ENCODE data around the gene UBL5.
A peak's percentile ranks its signal among the peaks of the same experiment; 100 is the strongest.

UBL5 gene

DNA sequence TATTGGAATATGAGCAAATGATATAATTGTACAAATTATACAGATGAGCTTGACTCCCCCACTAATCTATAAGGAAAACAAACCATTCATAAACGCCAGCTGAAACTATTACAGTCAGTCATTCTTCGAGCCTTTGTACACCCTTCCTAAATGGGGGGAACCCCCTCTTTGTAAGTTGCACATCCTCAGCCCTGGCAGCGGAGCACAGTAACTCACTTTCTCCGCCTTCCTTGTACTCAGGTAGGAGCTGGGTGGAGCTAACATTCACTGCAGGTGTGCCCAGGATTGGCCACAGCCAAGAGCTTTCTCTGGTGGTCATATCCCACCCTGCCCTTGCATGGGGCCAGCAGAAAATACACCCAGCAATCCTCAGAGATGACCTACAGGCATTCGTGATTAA lies 36.0 kb downstream of the UBL5 start:
- H3K9me3 ChIP-seq (ENCODE audit: control insufficient read depth, low read length): no peaks in the 10 kb centered on the region
- no peak overlapping the region for H2BK120ac ChIP-seq (ENCODE audit: low read depth, low read length)
- 92% methylated on average over 5 of the region's 5 CpGs for WGBS
- H3K4me2 ChIP-seq (ENCODE audit: low read length, poor library complexity, severe bottlenecking): peak overlapping the region; percentile 16
- no peak overlapping the region for H4K91ac ChIP-seq (ENCODE audit: low read length)
- H2AFZ ChIP-seq (ENCODE audit: low read depth, low read length): no peak overlapping the region
- H3K23ac ChIP-seq (ENCODE audit: low read length in 2 of 2): no peak overlapping the region
- no peak overlapping the region for H3K14ac ChIP-seq (ENCODE audit: low read length in 2 of 2)
- H2BK5ac ChIP-seq (ENCODE audit: low read depth, low read length, poor library complexity, severe bottlenecking): no peak overlapping the region
- H3K18ac ChIP-seq (ENCODE audit: low read depth in 1 of 2, low read length in 2 of 2): no peak overlapping the region
- DNase-seq: no peak
- no peak overlapping the region for H3K9ac ChIP-seq (ENCODE audit: low read length)
- H2BK15ac ChIP-seq (ENCODE audit: low read depth, poor library complexity, severe bottlenecking): no peak overlapping the region
- no peak overlapping the region for H3K27ac ChIP-seq (ENCODE audit: low read length, poor library complexity, severe bottlenecking)
- H4K8ac ChIP-seq (ENCODE audit: low read length): no peak overlapping the region
- no peak overlapping the region for H2AK5ac ChIP-seq (ENCODE audit: low read length, severe bottlenecking)
- H3K4me1 ChIP-seq (ENCODE audit: control insufficient read depth, insufficient read depth, low read depth, low read length): no peaks in the 10 kb centered on the region
- H3K36me3 ChIP-seq (ENCODE audit: control insufficient read depth in 1 of 2, insufficient read depth in 2 of 2, low read depth in 1 of 2, low read length in 2 of 2): no peaks in the 10 kb centered on the region
- no peak overlapping the region for H3K4ac ChIP-seq (ENCODE audit: low read depth in 1 of 2, low read length in 2 of 2)
- peaks cover 4 to 7% of the 10 kb centered on the region in 2 experiments for H3K27me3 ChIP-seq (ENCODE audit: control insufficient read depth in 1 of 2, insufficient read depth in 1 of 2, low read length in 2 of 2)
- H3K4me3 ChIP-seq (ENCODE audit: insufficient read depth in 1 of 2, low read depth in 1 of 2, low read length in 2 of 2): no peak overlapping the region
- no peak overlapping the region for H2BK12ac ChIP-seq (ENCODE audit: low read length in 2 of 2)
- H3K79me1 ChIP-seq (replicated peaks; ENCODE audit: low read length, poor library complexity, severe bottlenecking): no peaks in the 10 kb centered on the region

GRCh38 chr19:9865732-9866501 lies 38.2 kb downstream of the UBL5 start:
- H2BK120ac ChIP-seq (ENCODE audit: low read depth, low read length): no peak overlapping the region
- WGBS: 85% methylated on average over 15 of the region's 16 CpGs
- H3K9ac ChIP-seq (ENCODE audit: low read length): no peak overlapping the region
- no peak overlapping the region for H2BK5ac ChIP-seq (ENCODE audit: low read depth, low read length, poor library complexity, severe bottlenecking)
- H2AK5ac ChIP-seq (ENCODE audit: low read length, severe bottlenecking): no peak overlapping the region
- H3K4ac ChIP-seq (ENCODE audit: low read depth in 1 of 2, low read length in 2 of 2): no peak overlapping the region
- no peaks in the 10 kb centered on the region for H3K79me1 ChIP-seq (replicated peaks; ENCODE audit: low read length, poor library complexity, severe bottlenecking)
- H3K4me1 ChIP-seq (ENCODE audit: control insufficient read depth, insufficient read depth, low read depth, low read length): no peaks in the 10 kb centered on the region
- no peak overlapping the region for H4K91ac ChIP-seq (ENCODE audit: low read length)
- no peak overlapping the region for H3K4me3 ChIP-seq (ENCODE audit: insufficient read depth in 1 of 2, low read depth in 1 of 2, low read length in 2 of 2)
- no peak overlapping the region for H4K8ac ChIP-seq (ENCODE audit: low read length)
- H3K23ac ChIP-seq (ENCODE audit: low read length in 2 of 2): no peak overlapping the region
- no peak overlapping the region for H3K27ac ChIP-seq (ENCODE audit: low read length, poor library complexity, severe bottlenecking)
- H2BK12ac ChIP-seq (ENCODE audit: low read length in 2 of 2): no peak overlapping the region
- H3K36me3 ChIP-seq (ENCODE audit: control insufficient read depth in 1 of 2, insufficient read depth in 2 of 2, low read depth in 1 of 2, low read length in 2 of 2): no peaks in the 10 kb centered on the region
- no peak for DNase-seq
- H3K4me2 ChIP-seq (ENCODE audit: low read length, poor library complexity, severe bottlenecking): no peak overlapping the region
- H3K18ac ChIP-seq (ENCODE audit: low read depth in 1 of 2, low read length in 2 of 2): no peak overlapping the region
- no peaks in the 10 kb centered on the region for H3K9me3 ChIP-seq (ENCODE audit: control insufficient read depth, low read length)
- H2AFZ ChIP-seq (ENCODE audit: low read depth, low read length): no peak overlapping the region
- H2BK15ac ChIP-seq (ENCODE audit: low read depth, poor library complexity, severe bottlenecking): no peak overlapping the region
- peaks cover 4 to 7% of the 10 kb centered on the region in 2 experiments for H3K27me3 ChIP-seq (ENCODE audit: control insufficient read depth in 1 of 2, insufficient read depth in 1 of 2, low read length in 2 of 2)
- H3K14ac ChIP-seq (ENCODE audit: low read length in 2 of 2): no peak overlapping the region

- Histone ChIP-seq H3K18ac (ENCODE audit: low read depth in 1 of 2, low read length in 2 of 2) (no peak overlapping the region), H3K9ac (ENCODE audit: low read length) (no peak overlapping the region), H3K4me1 (ENCODE audit: control insufficient read depth, insufficient read depth, low read depth, low read length) (no peaks in the 10 kb centered on the region), H3K14ac (ENCODE audit: low read length in 2 of 2) (no peak overlapping the region), H3K4ac (ENCODE audit: low read depth in 1 of 2, low read length in 2 of 2) (no peak overlapping the region), H3K4me3 (ENCODE audit: insufficient read depth in 1 of 2, low read depth in 1 of 2, low read length in 2 of 2) (no peak overlapping the region), H2BK12ac (ENCODE audit: low read length in 2 of 2) (no peak overlapping the region), H3K4me2 (ENCODE audit: low read length, poor library complexity, severe bottlenecking) (no peak overlapping the region), H3K23ac (ENCODE audit: low read length in 2 of 2) (no peak overlapping the region), H2BK120ac (ENCODE audit: low read depth, low read length) (no peak overlapping the region), H3K79me1 (replicated peaks; ENCODE audit: low read length, poor library complexity, severe bottlenecking) (no peaks in the 10 kb centered on the region), H3K27me3 (ENCODE audit: control insufficient read depth in 1 of 2, insufficient read depth in 1 of 2, low read length in 2 of 2) (peaks cover 0 to 7% of the 10 kb centered on the region in 2 experiments), H2BK5ac (ENCODE audit: low read depth, low read length, poor library complexity, severe bottlenecking) (no peak overlapping the region), H4K8ac (ENCODE audit: low read length) (no peak overlapping the region), H3K27ac (ENCODE audit: low read length, poor library complexity, severe bottlenecking) (no peak overlapping the region), H2BK15ac (ENCODE audit: low read depth, poor library complexity, severe bottlenecking) (no peak overlapping the region), H2AFZ (ENCODE audit: low read depth, low read length) (no peak overlapping the region), H2AK5ac (ENCODE audit: low read length, severe bottlenecking) (no peak overlapping the region), H3K36me3 (ENCODE audit: control insufficient read depth in 1 of 2, insufficient read depth in 2 of 2, low read depth in 1 of 2, low read length in 2 of 2) (no peaks in the 10 kb centered on the region), H4K91ac (ENCODE audit: low read length) (no peak overlapping the region), H3K9me3 (ENCODE audit: control insufficient read depth, low read length) (no peaks in the 10 kb centered on the region)
- no peak for DNase-seq
- 87% methylated on average over 7 of the region's 7 CpGs for WGBS
Measured at GRCh38 chr19:9868983-9869617, 41.4 kb downstream of the UBL5 start.

DNA sequence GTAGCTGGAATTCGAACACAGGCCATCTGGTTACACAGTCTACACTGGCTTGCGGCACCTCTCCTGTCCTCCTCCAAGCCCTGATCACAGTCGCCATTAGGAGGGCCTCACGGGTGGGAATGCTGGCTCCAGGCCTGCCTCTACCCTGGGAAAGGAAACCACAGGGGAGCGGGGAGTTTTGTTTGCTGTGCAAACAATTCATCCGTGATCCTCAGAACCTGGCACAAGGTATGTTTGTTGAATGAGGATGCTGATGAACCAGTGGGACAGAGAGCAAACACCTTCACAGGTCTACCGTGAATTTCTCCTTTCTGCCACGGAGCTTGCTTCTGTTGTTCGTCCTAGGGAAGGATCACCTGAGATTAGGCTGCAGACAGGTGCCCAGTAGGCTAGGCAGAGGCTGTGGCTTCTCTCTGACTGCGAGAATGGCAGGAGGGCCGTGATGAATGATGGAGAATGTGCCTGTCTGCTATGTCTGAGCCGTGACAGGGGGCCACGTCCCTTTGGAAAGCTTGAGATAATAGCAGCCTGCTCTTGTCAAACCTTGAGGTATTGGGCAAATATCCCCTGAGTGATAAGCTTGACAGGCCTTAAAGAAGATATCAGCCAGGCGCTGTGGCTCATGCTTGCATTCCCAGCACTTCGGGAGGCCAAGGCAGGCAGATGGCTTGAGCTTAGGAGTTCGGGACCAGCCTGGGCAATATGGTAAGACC lies 44.1 kb downstream of the UBL5 start:
- H2BK15ac ChIP-seq (ENCODE audit: low read depth, poor library complexity, severe bottlenecking): no peak overlapping the region
- H4K8ac ChIP-seq (ENCODE audit: low read length): no peak overlapping the region
- no peaks in the 10 kb centered on the region for H3K36me3 ChIP-seq (ENCODE audit: control insufficient read depth in 1 of 2, insufficient read depth in 2 of 2, low read depth in 1 of 2, low read length in 2 of 2)
- H3K9ac ChIP-seq (ENCODE audit: low read length): no peak overlapping the region
- no peak overlapping the region for H2AFZ ChIP-seq (ENCODE audit: low read depth, low read length)
- no peak overlapping the region for H3K18ac ChIP-seq (ENCODE audit: low read depth in 1 of 2, low read length in 2 of 2)
- H2BK120ac ChIP-seq (ENCODE audit: low read depth, low read length): no peak overlapping the region
- H4K91ac ChIP-seq (ENCODE audit: low read length): no peak overlapping the region
- no peak overlapping the region for H3K23ac ChIP-seq (ENCODE audit: low read length in 2 of 2)
- H3K27me3 ChIP-seq (ENCODE audit: control insufficient read depth in 1 of 2, insufficient read depth in 1 of 2, low read length in 2 of 2): no peaks in the 10 kb centered on the region
- DNase-seq: no peak
- H3K4me2 ChIP-seq (ENCODE audit: low read length, poor library complexity, severe bottlenecking): no peak overlapping the region
- H3K4me3 ChIP-seq (ENCODE audit: insufficient read depth in 1 of 2, low read depth in 1 of 2, low read length in 2 of 2): no peak overlapping the region
- H2AK5ac ChIP-seq (ENCODE audit: low read length, severe bottlenecking): no peak overlapping the region
- H3K79me1 ChIP-seq (replicated peaks; ENCODE audit: low read length, poor library complexity, severe bottlenecking): no peaks in the 10 kb centered on the region
- peak overlapping the region in 1 of 2 experiments; percentile 35 for H3K14ac ChIP-seq (ENCODE audit: low read length in 2 of 2)
- no peaks in the 10 kb centered on the region for H3K9me3 ChIP-seq (ENCODE audit: control insufficient read depth, low read length)
- no peaks in the 10 kb centered on the region for H3K4me1 ChIP-seq (ENCODE audit: control insufficient read depth, insufficient read depth, low read depth, low read length)
- 78% methylated on average over 16 of the region's 16 CpGs for WGBS
- no peak overlapping the region for H3K27ac ChIP-seq (ENCODE audit: low read length, poor library complexity, severe bottlenecking)
- no peak overlapping the region for H2BK12ac ChIP-seq (ENCODE audit: low read length in 2 of 2)
- H3K4ac ChIP-seq (ENCODE audit: low read depth in 1 of 2, low read length in 2 of 2): no peak overlapping the region
- H2BK5ac ChIP-seq (ENCODE audit: low read depth, low read length, poor library complexity, severe bottlenecking): no peak overlapping the region
